ENCODE measurements around the gene BRD7. TPM values are rescaled to one million over a fixed set of nuclear protein-coding genes. Genes with fewer than 3 reads are reported as not detected.
A peak's percentile ranks its signal among the peaks of the same experiment; 100 is the strongest.

Gene BRD7
- total RNA-seq, 4 donors from 2014 or later, result 29.9 to 41.2 (median 38.9) TPM

GRCh38 chr16:50266337-50267091 lies 102.3 kb downstream of the BRD7 start, which contains the start of gene ADCY7:
Gene ADCY7, plus strand, starts transcription at chr16:50266551. Its CDS starts 21,629 bp downstream, at chr16:50288180.
- DNase-seq (ENCODE audit: low spot score) (no peak), ATAC-seq (ENCODE audit: low FRiP score) (peak; percentile 53)

More at GRCh38 chr16:50266337-50267091, 102.3 kb downstream of the BRD7 start, which contains the start of gene ADCY7:
- TF ChIP-seq, protein P1, sequence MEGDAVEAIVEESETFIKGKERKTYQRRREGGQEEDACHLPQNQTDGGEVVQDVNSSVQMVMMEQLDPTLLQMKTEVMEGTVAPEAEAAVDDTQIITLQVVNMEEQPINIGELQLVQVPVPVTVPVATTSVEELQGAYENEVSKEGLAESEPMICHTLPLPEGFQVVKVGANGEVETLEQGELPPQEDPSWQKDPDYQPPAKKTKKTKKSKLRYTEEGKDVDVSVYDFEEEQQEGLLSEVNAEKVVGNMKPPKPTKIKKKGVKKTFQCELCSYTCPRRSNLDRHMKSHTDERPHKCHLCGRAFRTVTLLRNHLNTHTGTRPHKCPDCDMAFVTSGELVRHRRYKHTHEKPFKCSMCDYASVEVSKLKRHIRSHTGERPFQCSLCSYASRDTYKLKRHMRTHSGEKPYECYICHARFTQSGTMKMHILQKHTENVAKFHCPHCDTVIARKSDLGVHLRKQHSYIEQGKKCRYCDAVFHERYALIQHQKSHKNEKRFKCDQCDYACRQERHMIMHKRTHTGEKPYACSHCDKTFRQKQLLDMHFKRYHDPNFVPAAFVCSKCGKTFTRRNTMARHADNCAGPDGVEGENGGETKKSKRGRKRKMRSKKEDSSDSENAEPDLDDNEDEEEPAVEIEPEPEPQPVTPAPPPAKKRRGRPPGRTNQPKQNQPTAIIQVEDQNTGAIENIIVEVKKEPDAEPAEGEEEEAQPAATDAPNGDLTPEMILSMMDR (IDR thresholded peaks at IDR 0.05), result no peak

Small RNA genes lying within 50 kb of the gene (small RNA-seq; reads per million reads assigned to genes)
- not detected for gene MIR6771

Other genes starting within 250 kb of the BRD7 start
- gene TENT4B, start 215.7 kb downstream of the BRD7 start, total RNA-seq, result 10 to 100 TPM; 10.7 to 15.6 (median 13.2) TPM
- 10 to 100 TPM; 14.0 to 38.9 (median 21.4) TPM for gene ADCY7, start 102.4 kb downstream of the BRD7 start, total RNA-seq
- gene NKD1, start 179.4 kb upstream of the BRD7 start, total RNA-seq, result 10 to 100 TPM in 1 of 4 donors, 1 to 10 TPM in 3; 2.2 to 11.6 (median 3.1) TPM